HepG2 (cell line): ENCODE data around the gene GPR152. TPM values are rescaled to one million over a fixed set of nuclear protein-coding genes. Genes with fewer than 3 reads are reported as not detected.

Experiments
- AGO1 ChIP-seq: fragments of 200-400 bp; formaldehyde crosslinking; IDR thresholded peaks from 2 replicates; pipeline ENCODE4 v1.6.1; 2017; ENCODE audit warnings: mild to moderate bottlenecking, low read depth, low read length, moderate library complexity; ENCODE audit not compliant: poor library complexity, severe bottlenecking
- AGO2 ChIP-seq: fragments of 200-400 bp; formaldehyde crosslinking; optimal IDR thresholded peaks from 2 replicates; pipeline ENCODE3; 2017; ENCODE audit warnings: mild to moderate bottlenecking, low read depth, low read length, moderate library complexity
- FOXJ3 ChIP-seq: sonication (generic); formaldehyde crosslinking; IDR thresholded peaks from 2 replicates; pipeline ENCODE4 v1.4.0; 2020; ENCODE audit warnings: missing genetic modification reagents, mild to moderate bottlenecking, borderline replicate concordance
- HDAC1 ChIP-seq: sonication (generic); formaldehyde crosslinking; IDR thresholded peaks from 2 replicates; pipeline ENCODE4 v1.5.1; 2020; ENCODE audit warnings: mild to moderate bottlenecking, missing genetic modification reagents
- HOXD1 ChIP-seq: sonication (generic); formaldehyde crosslinking; IDR thresholded peaks from 2 replicates; pipeline ENCODE4 v1.5.0; 2020; ENCODE audit warnings: missing genetic modification reagents
- KAT2B ChIP-seq: fragments of 150-350 bp; IDR thresholded peaks from 2 replicates; pipeline ENCODE4 v1.6.1; 2014; ENCODE audit warnings: low read depth, low read length, borderline replicate concordance
- KDM6A ChIP-seq: IDR thresholded peaks from 2 replicates; pipeline ENCODE4 v1.6.1; 2016; ENCODE audit warnings: low read depth
- KLF11 ChIP-seq: IDR thresholded peaks from 2 replicates; pipeline ENCODE4 v1.6.1; 2016; ENCODE audit warnings: missing compliant biosample characterization
- ONECUT2 ChIP-seq: sonication (generic); formaldehyde crosslinking; IDR thresholded peaks from 2 replicates; pipeline ENCODE4 v1.4.0; 2020; ENCODE audit warnings: missing genetic modification reagents
- PHF21A ChIP-seq: sonication (generic); formaldehyde crosslinking; IDR thresholded peaks from 2 replicates; pipeline ENCODE4 v1.5.0; 2020; ENCODE audit warnings: mild to moderate bottlenecking, missing genetic modification reagents
- PLRG1 ChIP-seq: fragments of 450-650 bp; conservative IDR thresholded peaks from 2 replicates; pipeline ENCODE4 v1.6.1; 2016
- POLR2A ChIP-seq, 2 experiments: IDR thresholded peaks; 2 replicates each; pipeline ENCODE4 v1.6.1; 2011; ENCODE audit warnings: low read depth in 2 of 2, low read length in 2 of 2, mild to moderate bottlenecking in 1 of 2, moderate library complexity in 1 of 2; ENCODE audit not compliant: insufficient read depth in 1 of 2
- RBFOX2 ChIP-seq: fragments of 200-400 bp; formaldehyde crosslinking; IDR thresholded peaks from 2 replicates; pipeline ENCODE4 v1.6.1; 2017; ENCODE audit warnings: low read depth, mild to moderate bottlenecking, low read length
- TMF1 ChIP-seq: sonication (generic); formaldehyde crosslinking; IDR thresholded peaks from 2 replicates; pipeline ENCODE4 v1.8.1; 2022; ENCODE audit warnings: low read depth, missing genetic modification reagents
- ZFP36L2 ChIP-seq: sonication (generic); formaldehyde crosslinking; IDR thresholded peaks from 2 replicates; pipeline ENCODE4 v1.4.0; 2020; ENCODE audit warnings: missing genetic modification reagents
- ZMYM3 ChIP-seq: sonication (generic); formaldehyde crosslinking; IDR thresholded peaks from 2 replicates; pipeline ENCODE4 v1.5.1; 2020; ENCODE audit warnings: mild to moderate bottlenecking, missing genetic modification reagents
- ZNF282 ChIP-seq: fragments of 450-650 bp; IDR thresholded peaks from 2 replicates; pipeline ENCODE4 v1.6.1; 2018; ENCODE audit not compliant: partially characterized antibody
- ZNF484 ChIP-seq: sonication (generic); formaldehyde crosslinking; IDR thresholded peaks from 2 replicates; pipeline ENCODE4 v1.5.1; 2020; ENCODE audit warnings: mild to moderate bottlenecking, low read depth, missing genetic modification reagents, borderline replicate concordance
- ZNF616 ChIP-seq: sonication (generic); formaldehyde crosslinking; IDR thresholded peaks from 2 replicates; pipeline ENCODE4 v1.5.0; 2020; ENCODE audit warnings: low read depth, mild to moderate bottlenecking, missing genetic modification reagents
- ZNF629 ChIP-seq: sonication (generic); formaldehyde crosslinking; conservative IDR thresholded peaks from 2 replicates; pipeline ENCODE4 v1.5.0; 2020; ENCODE audit warnings: missing genetic modification reagents
- ZNF761 ChIP-seq: sonication (generic); formaldehyde crosslinking; conservative IDR thresholded peaks from 2 replicates; pipeline ENCODE4 v1.4.0; 2020; ENCODE audit warnings: mild to moderate bottlenecking, missing genetic modification reagents
- ZNF792 ChIP-seq: IDR thresholded peaks from 2 replicates; pipeline ENCODE4 v1.6.1; 2016
- ZSCAN25 ChIP-seq: sonication (generic); formaldehyde crosslinking; IDR thresholded peaks from 2 replicates; pipeline ENCODE4 v1.8.0; 2022; ENCODE audit warnings: mild to moderate bottlenecking, missing genetic modification reagents
- polyA plus RNA-seq, 8 experiments: library from polyadenylated mRNA; depleted of rRNA in 3 of 8; stranded (reverse) in 7 of 8; unstranded in 1 of 8; fragments of >200 nt; fragmentation: Illumina TruSeq in 4 of 8; extraction: Trizol in 4 of 8; gene quantifications; 2 replicates each; pipeline versions ENCODE4 v1.2.1 to v1.2.3, GENCODE V29; 2011 to 2016; ENCODE audit warnings: low read depth in 4 of 8, missing spikeins in 1 of 8, mixed read lengths in 1 of 8; ENCODE audit not compliant: insufficient read depth in 1 of 8
- total RNA-seq, 5 experiments: library from RNA; depleted of rRNA; stranded (reverse); fragments of >200 nt; fragmentation: Illumina TruSeq; extraction: Trizol; gene quantifications; 2 replicates each; pipeline ENCODE4 v1.2.3, GENCODE V29; 2016; ENCODE audit warnings: low read depth in 1 of 5
- TF ChIP-seq, protein P1 (sequence below): sonication (generic); formaldehyde crosslinking; IDR thresholded peaks from 2 replicates; pipeline ENCODE4 v1.9.0; 2022; ENCODE audit warnings: low read depth, missing genetic modification reagents
- TF ChIP-seq, protein P2 (sequence below): sonication (generic); formaldehyde crosslinking; IDR thresholded peaks from 2 replicates; pipeline ENCODE4 v1.4.0; 2020; ENCODE audit warnings: low read depth, mild to moderate bottlenecking, missing genetic modification reagents
- TF ChIP-seq, protein P3 (sequence below): sonication (generic); formaldehyde crosslinking; IDR thresholded peaks from 2 replicates; pipeline ENCODE4 v1.8.1; 2023; ENCODE audit warnings: missing genetic modification reagents, mild to moderate bottlenecking, borderline replicate concordance
- TF ChIP-seq, protein P4 (sequence below): sonication (generic); formaldehyde crosslinking; IDR thresholded peaks from 2 replicates; pipeline ENCODE4 v1.9.0; 2021; ENCODE audit warnings: missing genetic modification reagents, mild to moderate bottlenecking, borderline replicate concordance

GPR152 gene
- total and polyA plus RNA-seq, 2 of the 13 experiments (the other 11 are each of a cell fraction or from before 2014, with no cell fraction given): not detected

DNA sequence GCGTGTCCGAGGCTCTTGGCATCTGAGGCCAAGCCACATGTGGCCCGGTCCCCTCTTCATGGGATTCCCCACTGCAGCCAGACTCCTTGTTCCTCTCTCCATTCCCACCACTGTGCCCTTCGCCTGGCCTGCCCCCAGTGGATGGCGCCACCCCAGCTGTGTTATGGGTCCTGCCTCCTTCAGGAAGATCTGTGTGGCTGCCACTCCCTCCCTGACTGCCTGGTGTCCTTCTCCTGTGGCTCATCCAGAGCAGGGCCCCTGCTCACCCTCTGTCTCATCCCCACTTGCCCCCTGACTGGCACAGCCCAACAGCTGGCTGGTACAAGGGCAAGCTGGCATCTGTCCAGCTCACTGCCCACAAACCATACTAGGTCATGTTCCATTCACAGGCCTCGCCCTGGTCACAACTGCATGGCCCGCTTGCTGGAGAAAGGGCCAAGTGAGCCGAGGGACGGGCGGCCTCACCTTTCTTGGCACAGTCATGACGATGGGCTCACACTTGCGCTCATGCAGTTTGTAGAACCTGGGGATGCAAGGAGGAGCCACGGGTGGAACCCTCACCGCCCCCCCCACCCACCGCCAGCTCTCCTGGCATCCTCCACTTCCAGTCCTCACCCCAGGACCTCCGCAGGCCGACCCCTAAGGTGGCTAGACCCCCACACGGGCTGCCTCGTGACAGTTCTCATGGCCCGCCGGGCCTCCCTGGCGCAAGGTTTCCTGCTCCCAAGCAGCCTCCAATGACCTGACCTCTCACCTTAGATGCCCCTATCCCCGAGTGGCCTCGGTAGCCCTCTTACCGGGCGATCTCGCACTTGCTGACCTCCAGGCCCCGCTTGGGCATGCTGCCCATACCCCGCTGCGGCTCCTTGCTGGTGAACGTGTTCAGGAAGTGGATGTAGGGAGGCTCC is 13.0 kb downstream of the GPR152 start (continued):
- TF ChIP-seq ZSCAN25 (CRISPR knock-in tag) (no peak), ZFP36L2 (no peak), ZNF282 (no peak), AGO1 (no peak), ZNF484 (CRISPR knock-in tag) (no peak), ZNF629 (CRISPR knock-in tag) (no peak), ZNF761 (CRISPR knock-in tag) (no peak), HDAC1 (CRISPR knock-in tag) (no peak), ZNF616 (CRISPR knock-in tag) (no peak), KDM6A (CRISPR knock-in tag) (no peak), HOXD1 (CRISPR knock-in tag) (no peak), RBFOX2 (no peak), KLF11 (CRISPR knock-in tag) (no peak), ZMYM3 (CRISPR knock-in tag) (no peak), ZNF792 (CRISPR knock-in tag) (no peak), POLR2A (IDR thresholded peaks at IDR 0.05; ENCODE audit: insufficient read depth in 1 of 2, low read depth in 2 of 2, low read length in 2 of 2) (0 out of 4 replicates have a peak, but pooled peaks of 1 of the 2 experiments have one; percentile 10), PHF21A (CRISPR knock-in tag) (no peak), PLRG1 (no peak), ONECUT2 (CRISPR knock-in tag) (no peak), KAT2B (no peak), TMF1 (CRISPR knock-in tag) (no peak), AGO2 (peak; percentile 32), FOXJ3 (CRISPR knock-in tag) (no peak)
- TF ChIP-seq, protein P1, sequence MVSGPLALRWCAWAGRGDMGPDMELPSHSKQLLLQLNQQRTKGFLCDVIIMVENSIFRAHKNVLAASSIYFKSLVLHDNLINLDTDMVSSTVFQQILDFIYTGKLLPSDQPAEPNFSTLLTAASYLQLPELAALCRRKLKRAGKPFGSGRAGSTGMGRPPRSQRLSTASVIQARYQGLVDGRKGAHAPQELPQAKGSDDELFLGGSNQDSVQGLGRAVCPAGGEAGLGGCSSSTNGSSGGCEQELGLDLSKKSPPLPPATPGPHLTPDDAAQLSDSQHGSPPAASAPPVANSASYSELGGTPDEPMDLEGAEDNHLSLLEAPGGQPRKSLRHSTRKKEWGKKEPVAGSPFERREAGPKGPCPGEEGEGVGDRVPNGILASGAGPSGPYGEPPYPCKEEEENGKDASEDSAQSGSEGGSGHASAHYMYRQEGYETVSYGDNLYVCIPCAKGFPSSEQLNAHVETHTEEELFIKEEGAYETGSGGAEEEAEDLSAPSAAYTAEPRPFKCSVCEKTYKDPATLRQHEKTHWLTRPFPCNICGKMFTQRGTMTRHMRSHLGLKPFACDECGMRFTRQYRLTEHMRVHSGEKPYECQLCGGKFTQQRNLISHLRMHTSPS (CRISPR knock-in tag): 0 out of 2 replicates have a peak, but pooled peaks have one; percentile 28
- TF ChIP-seq, protein P2, sequence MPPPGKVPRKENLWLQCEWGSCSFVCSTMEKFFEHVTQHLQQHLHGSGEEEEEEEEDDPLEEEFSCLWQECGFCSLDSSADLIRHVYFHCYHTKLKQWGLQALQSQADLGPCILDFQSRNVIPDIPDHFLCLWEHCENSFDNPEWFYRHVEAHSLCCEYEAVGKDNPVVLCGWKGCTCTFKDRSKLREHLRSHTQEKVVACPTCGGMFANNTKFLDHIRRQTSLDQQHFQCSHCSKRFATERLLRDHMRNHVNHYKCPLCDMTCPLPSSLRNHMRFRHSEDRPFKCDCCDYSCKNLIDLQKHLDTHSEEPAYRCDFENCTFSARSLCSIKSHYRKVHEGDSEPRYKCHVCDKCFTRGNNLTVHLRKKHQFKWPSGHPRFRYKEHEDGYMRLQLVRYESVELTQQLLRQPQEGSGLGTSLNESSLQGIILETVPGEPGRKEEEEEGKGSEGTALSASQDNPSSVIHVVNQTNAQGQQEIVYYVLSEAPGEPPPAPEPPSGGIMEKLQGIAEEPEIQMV (CRISPR knock-in tag): no peak
- TF ChIP-seq, protein P3, sequence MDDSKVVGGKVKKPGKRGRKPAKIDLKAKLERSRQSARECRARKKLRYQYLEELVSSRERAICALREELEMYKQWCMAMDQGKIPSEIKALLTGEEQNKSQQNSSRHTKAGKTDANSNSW (CRISPR knock-in tag): no peak
- TF ChIP-seq, protein P4, sequence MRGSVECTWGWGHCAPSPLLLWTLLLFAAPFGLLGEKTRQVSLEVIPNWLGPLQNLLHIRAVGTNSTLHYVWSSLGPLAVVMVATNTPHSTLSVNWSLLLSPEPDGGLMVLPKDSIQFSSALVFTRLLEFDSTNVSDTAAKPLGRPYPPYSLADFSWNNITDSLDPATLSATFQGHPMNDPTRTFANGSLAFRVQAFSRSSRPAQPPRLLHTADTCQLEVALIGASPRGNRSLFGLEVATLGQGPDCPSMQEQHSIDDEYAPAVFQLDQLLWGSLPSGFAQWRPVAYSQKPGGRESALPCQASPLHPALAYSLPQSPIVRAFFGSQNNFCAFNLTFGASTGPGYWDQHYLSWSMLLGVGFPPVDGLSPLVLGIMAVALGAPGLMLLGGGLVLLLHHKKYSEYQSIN (CRISPR knock-in tag): no peak
